GM12864 (cell line): Measurements from ENCODE around the gene MAPK8IP3.
A peak's percentile ranks its signal among the peaks of the same experiment; 100 is the strongest.

Experiments
- DNase-seq: peaks from one replicate; pipeline ENCODE4 v3.0.0-alpha.2; 2011; ENCODE audit warnings: low read depth
- H3K4me3 ChIP-seq: 2 replicates; pipeline ENCODE4 v1.5.1; 2011; ENCODE audit warnings: mild to moderate bottlenecking, low read depth, low read length, control low read depth
- CTCF ChIP-seq: IDR thresholded peaks from 2 replicates; pipeline ENCODE4 v1.5.1; 2011; ENCODE audit warnings: low read depth, mild to moderate bottlenecking, moderate library complexity, low read length, control low read depth, inconsistent platforms; ENCODE audit errors: missing control alignments

MAPK8IP3 gene

GRCh38 chr16:1777375-1778199, 71.6 kb downstream of the MAPK8IP3 start:
- no peak for TF ChIP-seq CTCF
- DNase-seq: no peak
- H3K4me3 ChIP-seq: no peak overlapping the region

GRCh38 chr16:1778200-1779179, 72.5 kb downstream of the MAPK8IP3 start:
- no peak for TF ChIP-seq CTCF
- H3K4me3 ChIP-seq: no peak overlapping the region
- no peak for DNase-seq

GRCh38 chr16:1779234-1779701, 73.3 kb downstream of the MAPK8IP3 start:
- DNase-seq: no peak
- H3K4me3 ChIP-seq: no peak overlapping the region
- no peak for TF ChIP-seq CTCF

GRCh38 chr16:1779741-1780676, 74.0 kb downstream of the MAPK8IP3 start:
- TF ChIP-seq CTCF: no peak
- DNase-seq: no peak

GRCh38 chr16:1780677-1781072, 74.7 kb downstream of the MAPK8IP3 start:
- no peak overlapping the region for H3K4me3 ChIP-seq
- TF ChIP-seq CTCF: no peak
- no peak for DNase-seq

More at GRCh38 chr16:1779741-1780676, 74.0 kb downstream of the MAPK8IP3 start:
- no peak overlapping the region for H3K4me3 ChIP-seq

- TF ChIP-seq CTCF: no peak
- no peak for DNase-seq
- H3K4me3 ChIP-seq: peak overlapping the region; percentile 85
Measured at GRCh38 chr16:1781254-1781653, 75.3 kb downstream of the MAPK8IP3 start.
